ENCODE data around the gene ABCA13. TPM values are rescaled to one million over a fixed set of nuclear protein-coding genes. Genes with fewer than 3 reads are reported as not detected.

The ABCA13 gene
- total and polyA plus RNA-seq, 2 of the 4 experiments (the other 2 are of a cell fraction): under 0.01 to 0.07 TPM

- ChIA-PET CTCF (no interaction called here), POLR2A (ENCODE audit: unreplicated experiment) (no interaction called here)
- Histone ChIP-seq H3K4me1 (ENCODE audit: control insufficient read depth, insufficient read depth, low read length) (no peaks in the 10 kb centered on the region), H3K9ac (ENCODE audit: low read depth, low read length) (no peak overlapping the region), H2AFZ (replicated peaks; ENCODE audit: low read length, poor library complexity) (no peak overlapping the region), H3K36me3 (ENCODE audit: control insufficient read depth, insufficient read depth, low read length) (no peaks in the 10 kb centered on the region), H2BK5ac (ENCODE audit: low read depth, low read length, poor library complexity, severe bottlenecking) (no peak overlapping the region), H3K18ac (ENCODE audit: low read depth, low read length) (no peak overlapping the region), H4K20me1 (ENCODE audit: insufficient read depth, low read length) (no peaks in the 10 kb centered on the region), H2AK9ac (replicated peaks; ENCODE audit: low read depth, low read length, poor library complexity) (no peak overlapping the region), H4K91ac (ENCODE audit: insufficient read depth, low read depth, low read length) (no peak overlapping the region), H3K27ac (ENCODE audit: insufficient read depth, low read length) (no peak overlapping the region), H3K14ac (replicated peaks; ENCODE audit: low read depth, low read length) (0 out of 2 replicates have a peak overlapping the region, but pooled peaks have one; percentile 11), H2AK5ac (ENCODE audit: low read depth, low read length) (no peak overlapping the region; the same call in 1 of the 2 replicates), H3K9me3 (ENCODE audit: control insufficient read depth, insufficient read depth, low read length) (no peaks in the 10 kb centered on the region), H3K23ac (ENCODE audit: low read depth, low read length) (no peak overlapping the region), H4K8ac (ENCODE audit: low read depth in 2 of 2, low read length in 2 of 2) (no peak overlapping the region), H2BK120ac (ENCODE audit: low read depth, low read length) (no peak overlapping the region), H3K56ac (ENCODE audit: extremely low read depth, insufficient read depth, low read length) (no peak overlapping the region), H3K4ac (ENCODE audit: low read depth, low read length) (no peak overlapping the region), H3K27me3 (ENCODE audit: control insufficient read depth, insufficient read depth, low read length) (no peaks in the 10 kb centered on the region), H2BK15ac (ENCODE audit: low read depth, low read length) (no peak overlapping the region), H3K4me2 (ENCODE audit: low read depth, low read length) (no peak overlapping the region), H4K5ac (ENCODE audit: low read depth, low read length) (no peak overlapping the region), H3K79me1 (ENCODE audit: low read depth in 1 of 2, low read length in 2 of 2) (no peaks in the 10 kb centered on the region), H2BK20ac (ENCODE audit: low read depth, low read length) (no peak overlapping the region), H3K4me3 (ENCODE audit: insufficient read depth, low read depth, low read length) (no peak overlapping the region), H3K9me1 (ENCODE audit: insufficient read depth, low read length) (no peaks in the 10 kb centered on the region)
- in situ Hi-C loops (cut with MboI; ENCODE audit: low sequenced_read_pairs) (no loop called here), dilution Hi-C loops (cut with HindIII; ENCODE audit: low sequenced_read_pairs, unreplicated experiment) (no loop called here), intact Hi-C loops (cut with micrococcal nuclease) (no loop called here)
- TF ChIP-seq FOS (IDR thresholded peaks at IDR 0.05; ENCODE audit: low read depth, low read length): no peak
- no peak for TF ChIP-seq USF2 (IDR thresholded peaks at IDR 0.05; ENCODE audit: low read depth, low read length)
- no peak for TF ChIP-seq NFE2L2 (IDR thresholded peaks at IDR 0.05; ENCODE audit: low read depth, low read length)
- TF ChIP-seq MAFK (IDR thresholded peaks at IDR 0.05; ENCODE audit: low read depth, low read length): no peak
- no peak for TF ChIP-seq RAD21 (IDR thresholded peaks at IDR 0.05; ENCODE audit: low read length)
- no peak for TF ChIP-seq RFX5 (IDR thresholded peaks at IDR 0.05; ENCODE audit: low read depth, low read length)
- no peak for TF ChIP-seq CHD1 (IDR thresholded peaks at IDR 0.05; ENCODE audit: low read depth, low read length)
- no peak for TF ChIP-seq BHLHE40 (IDR thresholded peaks at IDR 0.05; ENCODE audit: low read depth, low read length)
- no peak for TF ChIP-seq CEBPB (IDR thresholded peaks at IDR 0.05; ENCODE audit: low read depth, low read length)
- no peak for TF ChIP-seq RCOR1 (IDR thresholded peaks at IDR 0.05; ENCODE audit: insufficient replicate concordance, low read length)
- BruUV-seq (replicated peaks): no TSS peak
- DNase-seq: no peak
- ATAC-seq (ENCODE audit: low read depth): no peak
- WGBS, 2 experiments (ENCODE audit: extremely low coverage in 2 of 2, insufficient read length in 1 of 2): no CpG with 5 or more reads among the region's 2 CpGs
Observed at GRCh38 chr7:48252995-48253394, 81.7 kb downstream of the ABCA13 start.
